Measurements from ENCODE around the gene ANKRD11. TPM values are rescaled to one million over a fixed set of nuclear protein-coding genes. Genes with fewer than 3 reads are reported as not detected.

ANKRD11 gene
- total and polyA plus RNA-seq, 2 donors (not counting 1 experiment from before 2014, with no cell fraction given) = 41.5 to 71.2 TPM

GRCh38 chr16:89511374-89511773 is 21.0 kb upstream of the ANKRD11 start:
- no peak overlapping the region for H3K4me2 ChIP-seq (ENCODE audit: extremely low read depth, insufficient read depth, low read length)
- peaks cover 17% of the 10 kb centered on the region for H3K36me3 ChIP-seq (ENCODE audit: control insufficient read depth, insufficient read depth, low read length)
- no peak for DNase-seq (ENCODE audit: low read depth in 2 of 2)
- H3K4me1 ChIP-seq (ENCODE audit: control insufficient read depth, extremely low read depth, insufficient read depth, low read length) = peaks cover 6% of the 10 kb centered on the region
- no peaks in the 10 kb centered on the region for H4K20me1 ChIP-seq (ENCODE audit: control insufficient read depth, extremely low read depth, insufficient read depth, low read length)
- H3K4me3 ChIP-seq (replicated peaks in 1 of 4; ENCODE audit: control extremely low read depth in 1 of 4, insufficient read depth in 1 of 4, low read depth in 3 of 4, low read length in 4 of 4) = no peak overlapping the region
- H3K27me3 ChIP-seq (ENCODE audit: control insufficient read depth, insufficient read depth, low read length) = no peaks in the 10 kb centered on the region
- H3K9me3 ChIP-seq (ENCODE audit: control insufficient read depth, insufficient read depth, low read depth, low read length) = no peaks in the 10 kb centered on the region
- no peak overlapping the region for H2AFZ ChIP-seq (ENCODE audit: low read length)
- H3K79me2 ChIP-seq (ENCODE audit: control insufficient read depth, insufficient read depth, low read length) = peaks cover 44% of the 10 kb centered on the region
- no peak overlapping the region for H3K9ac ChIP-seq (ENCODE audit: insufficient read depth, low read length)
- H3K27ac ChIP-seq (ENCODE audit: insufficient read depth, low read length) = no peak overlapping the region
- no peak for TF ChIP-seq CTCF (conservative IDR thresholded peaks at IDR 0.05 in 1 of 2, IDR thresholded peaks at IDR 0.05 in 1 of 2; ENCODE audit: low read depth in 1 of 2, low read length in 2 of 2)
- no peak for TF ChIP-seq EZH2 (IDR thresholded peaks at IDR 0.05; ENCODE audit: low read length, missing control alignments)

DNA sequence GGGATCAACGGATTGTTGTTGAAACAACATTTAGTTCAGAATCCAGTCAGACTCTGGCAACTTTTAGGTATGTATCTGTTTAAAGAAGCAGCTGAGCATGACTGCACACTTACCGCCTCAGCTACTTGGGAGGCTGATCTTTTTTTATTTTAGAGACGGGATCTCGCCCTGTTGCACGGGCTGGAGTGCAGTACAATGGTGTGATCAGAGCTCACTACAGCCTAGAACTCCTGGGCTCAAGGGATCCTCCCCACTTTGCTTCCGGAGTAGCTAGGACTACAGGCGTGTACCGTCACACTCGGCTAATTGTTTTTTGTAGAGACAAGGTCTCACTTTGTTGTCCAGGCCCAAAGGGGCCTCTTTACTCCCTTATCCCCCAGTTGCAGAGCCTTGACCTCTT is 20.2 kb upstream of the ANKRD11 start:
- DNase-seq (ENCODE audit: low read depth in 2 of 2) = no peak
- H2AFZ ChIP-seq (ENCODE audit: low read length) = no peak overlapping the region
- no peaks in the 10 kb centered on the region for H3K27me3 ChIP-seq (ENCODE audit: control insufficient read depth, insufficient read depth, low read length)
- peaks cover 44% of the 10 kb centered on the region for H3K79me2 ChIP-seq (ENCODE audit: control insufficient read depth, insufficient read depth, low read length)
- peaks cover 14% of the 10 kb centered on the region for H3K36me3 ChIP-seq (ENCODE audit: control insufficient read depth, insufficient read depth, low read length)
- no peaks in the 10 kb centered on the region for H4K20me1 ChIP-seq (ENCODE audit: control insufficient read depth, extremely low read depth, insufficient read depth, low read length)
- H3K9me3 ChIP-seq (ENCODE audit: control insufficient read depth, insufficient read depth, low read depth, low read length) = no peaks in the 10 kb centered on the region
- peaks cover 12% of the 10 kb centered on the region for H3K4me1 ChIP-seq (ENCODE audit: control insufficient read depth, extremely low read depth, insufficient read depth, low read length)
- no peak overlapping the region for H3K9ac ChIP-seq (ENCODE audit: insufficient read depth, low read length)
- no peak for TF ChIP-seq CTCF (conservative IDR thresholded peaks at IDR 0.05 in 1 of 2, IDR thresholded peaks at IDR 0.05 in 1 of 2; ENCODE audit: low read depth in 1 of 2, low read length in 2 of 2)
- TF ChIP-seq EZH2 (IDR thresholded peaks at IDR 0.05; ENCODE audit: low read length, missing control alignments) = no peak
- no peak overlapping the region for H3K4me2 ChIP-seq (ENCODE audit: extremely low read depth, insufficient read depth, low read length)
- H3K4me3 ChIP-seq (replicated peaks in 1 of 4; ENCODE audit: control extremely low read depth in 1 of 4, insufficient read depth in 1 of 4, low read depth in 3 of 4, low read length in 4 of 4) = no peak overlapping the region
- H3K27ac ChIP-seq (ENCODE audit: insufficient read depth, low read length) = no peak overlapping the region

GRCh38 chr16:89507834-89508590 is 17.7 kb upstream of the ANKRD11 start, which contains the start of gene SPG7:
Gene SPG7 (plus strand): TSS chr16:89508403. CDS start chr16:89508418, 15 bp downstream.
- H3K4me3 ChIP-seq (replicated peaks in 1 of 4; ENCODE audit: control extremely low read depth in 1 of 4, insufficient read depth in 1 of 4, low read depth in 3 of 4, low read length in 4 of 4) = peak within 1 kb of the TSS; percentile 62 to 94 (median 79)
- no peaks in the 10 kb centered on the region for H4K20me1 ChIP-seq (ENCODE audit: control insufficient read depth, extremely low read depth, insufficient read depth, low read length)
- H3K27ac ChIP-seq (ENCODE audit: insufficient read depth, low read length) = peak within 1 kb of the TSS; percentile 90
- H2AFZ ChIP-seq (ENCODE audit: low read length) = no peak within 1 kb of the TSS
- no peaks in the 10 kb centered on the region for H3K9me3 ChIP-seq (ENCODE audit: control insufficient read depth, insufficient read depth, low read depth, low read length)
- peaks cover 15% of the 10 kb centered on the region for H3K4me1 ChIP-seq (ENCODE audit: control insufficient read depth, extremely low read depth, insufficient read depth, low read length)
- peak; percentile 77 to 87 for DNase-seq (ENCODE audit: low read depth in 2 of 2)
- H3K9ac ChIP-seq (ENCODE audit: insufficient read depth, low read length) = peak within 1 kb of the TSS; percentile 95
- TF ChIP-seq CTCF (conservative IDR thresholded peaks at IDR 0.05 in 1 of 2, IDR thresholded peaks at IDR 0.05 in 1 of 2; ENCODE audit: low read depth in 1 of 2, low read length in 2 of 2) = no peak
- no peak for TF ChIP-seq EZH2 (IDR thresholded peaks at IDR 0.05; ENCODE audit: low read length, missing control alignments)
- peak within 1 kb of the TSS; percentile 84 for H3K4me2 ChIP-seq (ENCODE audit: extremely low read depth, insufficient read depth, low read length)
- peaks cover 7% of the 10 kb centered on the region for H3K36me3 ChIP-seq (ENCODE audit: control insufficient read depth, insufficient read depth, low read length)
- H3K79me2 ChIP-seq (ENCODE audit: control insufficient read depth, insufficient read depth, low read length) = peaks cover 41% of the 10 kb centered on the region
- no peaks in the 10 kb centered on the region for H3K27me3 ChIP-seq (ENCODE audit: control insufficient read depth, insufficient read depth, low read length)
